Left lung (tissue), 10 donors: Measurements from ENCODE around the gene KLHL22. TPM values are rescaled to one million over a fixed set of nuclear protein-coding genes. Genes with fewer than 3 reads are reported as not detected.
A peak's percentile ranks its signal among the peaks of the same experiment; 100 is the strongest.

Experiments
- ATAC-seq: fragments of 200-7000 bp; cut with Tn5 transposase; one replicate; pipeline ENCODE4 v1.9.1; 2020; ENCODE audit warnings: moderate library complexity
- DNase-seq, 4 donors: peaks; one replicate each; pipeline ENCODE4 v3.0.0-alpha.2; 2013 to 2020
- H3K27ac ChIP-seq, 2 donors: fragments of 200-600 bp; sonication (generic) in 1 of 2; one replicate each; pipeline versions ENCODE4 v1.5.0 to v1.8.0; 2020 to 2021
- H3K27me3 ChIP-seq, 2 donors: fragments of 200-600 bp; sonication (generic) in 1 of 2; one replicate each; pipeline versions ENCODE4 v1.5.0 to v1.8.0; 2020 to 2021
- H3K36me3 ChIP-seq, 2 donors: fragments of 200-600 bp; sonication (generic) in 1 of 2; one replicate each; pipeline versions ENCODE4 v1.5.0 to v1.8.0; 2020 to 2021
- H3K4me1 ChIP-seq, 2 donors: fragments of 200-600 bp; one replicate each; pipeline ENCODE4 v1.8.0; 2021
- H3K4me3 ChIP-seq, 2 donors: fragments of 200-600 bp; sonication (generic) in 1 of 2; one replicate each; pipeline versions ENCODE4 v1.5.0 to v1.8.0; 2020 to 2021; ENCODE audit warnings: mild to moderate bottlenecking in 1 of 2
- H3K9me3 ChIP-seq, 2 donors: fragments of 200-600 bp; sonication (generic) in 1 of 2; one replicate each; pipeline versions ENCODE4 v1.5.0 to v1.8.0; 2020 to 2021
- intact Hi-C, 2 donors: fragments of 100-400 bp; cut with DNase I; formaldehyde crosslinking; loops; one replicate each; pipeline versions ENCODE4 v1.11.2 to v1.14.2; 2022
- polyA plus RNA-seq, 6 donors: library from polyadenylated mRNA; unstranded; fragments of 120-200 nt; gene quantifications; one replicate each; pipeline ENCODE4 v1.2.1, GENCODE V29; 2013; ENCODE audit not compliant: insufficient read length in 6 of 6
- total RNA-seq, 2 donors: library from RNA; stranded (reverse); fragmentation: NEBNext Ultra II Directional; extraction: Animal tissue kit (Norgen Biotek cat#: 25700); gene quantifications; one replicate each; pipeline ENCODE4 v1.2.1, GENCODE V29; 2021
- TF ChIP-seq, protein P1 (sequence below), 2 donors: fragments of 200-600 bp; sonication (generic) in 1 of 2; IDR thresholded peaks; one replicate each; pipeline versions ENCODE4 v1.5.0 to v1.8.0; 2021; ENCODE audit warnings: antibody characterized with exemption in 2 of 2
- donor health status: DM: no; HTN: yes; CAD: no.
- donor health status: DM: no; HTN: no; CAD: no.

The KLHL22 gene
- total and polyA plus RNA-seq, 8 donors = 22.0 to 38.6 (median 34.1) TPM

DNA sequence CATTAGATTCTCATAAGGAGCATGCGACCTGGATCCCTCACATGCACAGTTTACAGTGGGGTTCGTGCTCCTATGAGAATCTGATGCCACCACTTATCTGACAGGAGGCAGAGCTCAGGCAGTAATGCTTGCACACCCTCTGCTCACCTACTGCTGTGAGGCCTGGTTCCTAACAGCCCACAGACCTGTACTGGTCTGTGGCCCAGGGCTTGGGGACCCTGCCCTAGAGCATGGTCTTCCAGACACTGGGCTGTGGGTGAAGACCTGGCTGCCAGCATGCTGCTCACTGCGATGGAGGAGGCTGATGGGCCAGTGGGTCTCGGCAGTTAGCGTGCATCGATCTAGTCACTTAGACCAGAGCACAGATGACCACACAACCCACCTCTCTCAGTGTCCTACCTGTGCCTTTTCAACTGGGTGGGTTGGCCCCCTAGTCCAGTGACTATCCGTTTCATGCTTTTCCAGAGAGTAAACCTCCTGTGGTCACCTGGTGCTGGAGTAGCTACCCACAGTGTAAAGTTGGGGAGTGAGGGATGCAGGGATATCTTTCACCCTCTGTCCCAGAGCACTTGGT, 32.9 kb upstream of the KLHL22 start:
- intact Hi-C loops = no loop called here
- Histone ChIP-seq H3K4me1 (peaks cover 48 to 78% of the 10 kb centered on the region in 2 donors), H3K9me3 (no peaks in the 10 kb centered on the region), H3K36me3 (peaks cover 0 to 31% of the 10 kb centered on the region in 2 donors), H3K27me3 (no peaks in the 10 kb centered on the region), H3K4me3 (no peak overlapping the region), H3K27ac (no peak overlapping the region)
- TF ChIP-seq, protein P1, sequence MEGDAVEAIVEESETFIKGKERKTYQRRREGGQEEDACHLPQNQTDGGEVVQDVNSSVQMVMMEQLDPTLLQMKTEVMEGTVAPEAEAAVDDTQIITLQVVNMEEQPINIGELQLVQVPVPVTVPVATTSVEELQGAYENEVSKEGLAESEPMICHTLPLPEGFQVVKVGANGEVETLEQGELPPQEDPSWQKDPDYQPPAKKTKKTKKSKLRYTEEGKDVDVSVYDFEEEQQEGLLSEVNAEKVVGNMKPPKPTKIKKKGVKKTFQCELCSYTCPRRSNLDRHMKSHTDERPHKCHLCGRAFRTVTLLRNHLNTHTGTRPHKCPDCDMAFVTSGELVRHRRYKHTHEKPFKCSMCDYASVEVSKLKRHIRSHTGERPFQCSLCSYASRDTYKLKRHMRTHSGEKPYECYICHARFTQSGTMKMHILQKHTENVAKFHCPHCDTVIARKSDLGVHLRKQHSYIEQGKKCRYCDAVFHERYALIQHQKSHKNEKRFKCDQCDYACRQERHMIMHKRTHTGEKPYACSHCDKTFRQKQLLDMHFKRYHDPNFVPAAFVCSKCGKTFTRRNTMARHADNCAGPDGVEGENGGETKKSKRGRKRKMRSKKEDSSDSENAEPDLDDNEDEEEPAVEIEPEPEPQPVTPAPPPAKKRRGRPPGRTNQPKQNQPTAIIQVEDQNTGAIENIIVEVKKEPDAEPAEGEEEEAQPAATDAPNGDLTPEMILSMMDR (IDR thresholded peaks at IDR 0.05) = no peak
- DNase-seq = no peak
- no peak for ATAC-seq

DNA sequence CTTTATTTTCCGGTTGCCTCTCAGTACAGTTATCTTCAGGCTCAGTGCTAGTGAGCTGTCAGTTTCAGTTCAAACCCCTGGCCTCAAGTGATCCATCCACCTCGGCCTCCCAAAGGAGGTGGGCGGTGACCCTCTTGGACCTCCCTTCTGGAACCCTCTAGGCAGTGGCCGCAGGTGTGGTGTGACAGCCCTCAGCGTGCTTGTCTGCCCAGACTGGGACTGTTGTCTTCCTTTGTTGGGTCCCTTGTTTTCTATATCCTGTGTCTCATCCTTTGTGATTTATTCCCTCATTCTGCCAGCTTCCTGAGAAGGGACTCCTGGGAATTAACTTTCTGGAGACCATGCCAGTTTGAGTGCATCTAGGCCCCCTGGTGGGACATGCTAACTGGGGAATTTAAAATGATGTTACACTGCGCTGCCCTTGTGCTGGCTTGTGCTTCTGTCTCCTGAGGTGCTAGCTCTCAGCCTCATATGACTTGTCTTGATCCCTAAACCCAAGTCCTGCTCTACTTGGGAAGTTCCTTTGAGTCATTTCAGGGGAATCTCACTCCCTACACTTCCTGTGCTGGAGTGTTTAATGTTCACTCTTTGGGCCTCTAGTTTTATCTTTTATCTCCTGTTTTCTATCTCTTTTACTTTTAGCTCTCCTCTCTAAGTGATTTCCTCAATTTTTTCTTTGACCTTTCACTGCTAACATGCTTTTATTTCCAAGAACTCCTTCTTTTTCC, 31.2 kb upstream of the KLHL22 start:
- intact Hi-C loops = no loop called here
- no peaks in the 10 kb centered on the region for H3K27me3 ChIP-seq
- H3K27ac ChIP-seq = peak overlapping the region in 1 of 2 donors; percentile 40
- TF ChIP-seq, protein P1 (IDR thresholded peaks at IDR 0.05) = no peak
- H3K4me3 ChIP-seq = no peak overlapping the region
- H3K9me3 ChIP-seq = no peaks in the 10 kb centered on the region
- peaks cover 34 to 78% of the 10 kb centered on the region in 2 donors for H3K4me1 ChIP-seq
- no peak for DNase-seq
- peaks cover 0 to 32% of the 10 kb centered on the region in 2 donors for H3K36me3 ChIP-seq
- no peak for ATAC-seq

DNA sequence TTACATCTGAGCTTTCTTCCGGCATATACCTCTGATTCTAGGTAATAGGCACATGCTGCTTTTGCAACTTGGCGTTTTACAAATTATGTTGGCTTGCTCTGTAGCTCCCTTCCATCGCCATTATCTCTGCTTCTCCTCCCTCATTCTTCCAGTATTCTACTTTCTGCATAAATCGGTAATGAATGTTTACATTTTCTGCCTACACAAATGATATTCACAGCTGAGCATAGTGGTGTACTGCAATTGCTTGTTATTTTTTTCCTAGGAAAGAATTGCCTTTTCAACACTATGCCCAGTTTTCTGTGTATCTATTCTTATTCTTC, 30.7 kb upstream of the KLHL22 start:
- Histone ChIP-seq H3K9me3 (no peaks in the 10 kb centered on the region), H3K27me3 (no peaks in the 10 kb centered on the region), H3K27ac (no peak overlapping the region), H3K4me3 (no peak overlapping the region), H3K36me3 (peaks cover 0 to 37% of the 10 kb centered on the region in 2 donors), H3K4me1 (peaks cover 29 to 74% of the 10 kb centered on the region in 2 donors)
- no peak for ATAC-seq
- TF ChIP-seq, protein P1 (IDR thresholded peaks at IDR 0.05) = no peak
- no peak for DNase-seq
- intact Hi-C loops = no loop called here

DNA sequence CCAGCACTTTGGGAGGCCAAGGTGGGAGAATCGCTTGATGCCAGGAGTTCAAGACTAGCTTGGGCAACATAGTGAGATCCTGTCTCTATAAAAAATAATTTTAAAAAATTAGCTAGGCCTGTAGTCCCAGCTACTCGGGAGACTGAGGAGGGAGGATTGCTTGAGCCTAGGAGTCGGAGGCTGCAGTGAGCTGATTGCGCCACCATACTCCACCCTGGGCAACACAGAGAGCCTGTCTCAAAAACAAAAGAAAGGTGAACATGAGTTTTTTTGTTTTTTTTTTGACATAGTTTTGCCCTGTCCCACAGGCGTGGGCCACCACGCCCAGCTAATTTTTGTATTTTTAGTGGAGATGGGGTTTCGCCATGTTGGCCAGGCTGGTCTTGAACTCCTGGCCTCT, 29.5 kb upstream of the KLHL22 start:
- ATAC-seq (no peak), DNase-seq (no peak)
- no peaks in the 10 kb centered on the region for H3K9me3 ChIP-seq
- TF ChIP-seq, protein P1 (IDR thresholded peaks at IDR 0.05) = no peak
- intact Hi-C loops = no loop called here
- peaks cover 17 to 63% of the 10 kb centered on the region in 2 donors for H3K4me1 ChIP-seq
- H3K4me3 ChIP-seq = no peak overlapping the region
- peaks cover 0 to 49% of the 10 kb centered on the region in 2 donors for H3K36me3 ChIP-seq
- H3K27me3 ChIP-seq = no peaks in the 10 kb centered on the region
- H3K27ac ChIP-seq = no peak overlapping the region

DNA sequence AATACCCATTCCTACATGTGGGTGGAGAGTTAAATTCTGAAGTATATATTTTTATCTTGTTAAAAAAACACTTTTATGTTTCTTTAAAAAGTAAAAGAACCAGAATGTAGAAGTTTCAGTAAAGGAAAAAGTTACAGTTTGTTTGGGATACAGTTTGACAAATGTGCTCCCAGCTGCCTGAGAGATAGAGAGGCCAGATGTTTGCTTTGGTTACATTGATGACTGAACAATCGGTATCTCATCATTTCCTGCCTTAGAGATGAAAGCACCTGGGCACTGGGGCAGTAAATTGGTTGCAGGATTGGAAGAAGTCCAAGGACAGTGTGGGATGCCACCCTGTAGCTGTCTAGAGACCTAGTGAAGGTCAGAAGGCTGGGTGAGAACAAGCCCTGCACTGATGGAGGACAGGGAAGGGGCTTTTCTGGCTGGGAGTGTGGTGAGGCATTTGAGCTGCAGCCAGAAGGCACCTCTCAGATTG, 28.4 kb upstream of the KLHL22 start:
- no peaks in the 10 kb centered on the region for H3K27me3 ChIP-seq
- no peak overlapping the region for H3K4me3 ChIP-seq
- H3K36me3 ChIP-seq = peaks cover 0 to 59% of the 10 kb centered on the region in 2 donors
- no peaks in the 10 kb centered on the region for H3K9me3 ChIP-seq
- peaks cover 15 to 64% of the 10 kb centered on the region in 2 donors for H3K4me1 ChIP-seq
- ATAC-seq (no peak), DNase-seq (no peak)
- H3K27ac ChIP-seq = peak overlapping the region in 1 of 2 donors; percentile 9
- TF ChIP-seq, protein P1 (IDR thresholded peaks at IDR 0.05) = no peak
- intact Hi-C loops = no loop called here
